Osteoblast (primary cell): Measurements from ENCODE around the gene ROBO2. TPM values are rescaled to one million over a fixed set of nuclear protein-coding genes. Genes with fewer than 3 reads are reported as not detected.
A peak's percentile ranks its signal among the peaks of the same experiment; 100 is the strongest.

Source experiments
- DNase-seq: peaks from one replicate; pipeline ENCODE4 v3.0.0; 2011; ENCODE audit warnings: low spot score, mixed read lengths; ENCODE audit not compliant: insufficient read length; ENCODE audit errors: missing footprints
- H2AFZ ChIP-seq: 2 replicates; pipeline ENCODE4 v1.6.0; 2011; ENCODE audit warnings: mild to moderate bottlenecking, low read length
- H3K27ac ChIP-seq: 2 replicates; pipeline ENCODE4 v1.5.1; 2011; ENCODE audit warnings: mild to moderate bottlenecking, low read depth, low read length, moderate library complexity
- H3K27me3 ChIP-seq: 2 replicates; pipeline ENCODE4 v1.6.0; 2012; ENCODE audit warnings: mild to moderate bottlenecking, control low read depth, inconsistent platforms, low read length, moderate library complexity; ENCODE audit not compliant: insufficient read depth
- H3K36me3 ChIP-seq: 2 replicates; pipeline ENCODE4 v1.5.1; 2011; ENCODE audit warnings: mild to moderate bottlenecking, low read length, control low read depth, moderate library complexity; ENCODE audit not compliant: insufficient read depth
- H3K4me1 ChIP-seq: 2 replicates; pipeline ENCODE4 v1.5.1; 2011; ENCODE audit warnings: mild to moderate bottlenecking, low read length, control low read depth, moderate library complexity; ENCODE audit not compliant: insufficient read depth
- H3K4me2 ChIP-seq: 2 replicates; pipeline ENCODE4 v1.6.0; 2011; ENCODE audit warnings: mild to moderate bottlenecking, low read length; ENCODE audit not compliant: insufficient read depth
- H3K4me3 ChIP-seq: fragments of 200-600 bp; sonication (generic); 3 replicates; pipeline ENCODE4 v1.5.1; 2012; ENCODE audit warnings: mild to moderate bottlenecking, low read length, inconsistent platforms; ENCODE audit not compliant: insufficient read depth
- H3K79me2 ChIP-seq: 2 replicates; pipeline ENCODE4 v1.6.0; 2012; ENCODE audit warnings: mild to moderate bottlenecking, low read length, control low read depth, inconsistent platforms; ENCODE audit not compliant: insufficient read depth
- H3K9me3 ChIP-seq: 2 replicates; pipeline ENCODE4 v1.5.1; 2011; ENCODE audit warnings: low read depth, low read length, control low read depth
- H4K20me1 ChIP-seq: 2 replicates; pipeline ENCODE4 v1.6.0; 2012; ENCODE audit warnings: mild to moderate bottlenecking, low read length, control low read depth; ENCODE audit not compliant: insufficient read depth
- total RNA-seq: library from RNA; depleted of rRNA; stranded (reverse); fragments of >200 nt; gene quantifications from 2 replicates; pipeline ENCODE4 v1.2.3, GENCODE V29; 2012
- TF ChIP-seq, protein P1 (sequence below): IDR thresholded peaks from 2 replicates; pipeline ENCODE4 v1.5.1; 2011; ENCODE audit warnings: mild to moderate bottlenecking, low read depth, low read length, moderate library complexity; ENCODE audit errors: extremely low read depth

ROBO2 gene, protein sequence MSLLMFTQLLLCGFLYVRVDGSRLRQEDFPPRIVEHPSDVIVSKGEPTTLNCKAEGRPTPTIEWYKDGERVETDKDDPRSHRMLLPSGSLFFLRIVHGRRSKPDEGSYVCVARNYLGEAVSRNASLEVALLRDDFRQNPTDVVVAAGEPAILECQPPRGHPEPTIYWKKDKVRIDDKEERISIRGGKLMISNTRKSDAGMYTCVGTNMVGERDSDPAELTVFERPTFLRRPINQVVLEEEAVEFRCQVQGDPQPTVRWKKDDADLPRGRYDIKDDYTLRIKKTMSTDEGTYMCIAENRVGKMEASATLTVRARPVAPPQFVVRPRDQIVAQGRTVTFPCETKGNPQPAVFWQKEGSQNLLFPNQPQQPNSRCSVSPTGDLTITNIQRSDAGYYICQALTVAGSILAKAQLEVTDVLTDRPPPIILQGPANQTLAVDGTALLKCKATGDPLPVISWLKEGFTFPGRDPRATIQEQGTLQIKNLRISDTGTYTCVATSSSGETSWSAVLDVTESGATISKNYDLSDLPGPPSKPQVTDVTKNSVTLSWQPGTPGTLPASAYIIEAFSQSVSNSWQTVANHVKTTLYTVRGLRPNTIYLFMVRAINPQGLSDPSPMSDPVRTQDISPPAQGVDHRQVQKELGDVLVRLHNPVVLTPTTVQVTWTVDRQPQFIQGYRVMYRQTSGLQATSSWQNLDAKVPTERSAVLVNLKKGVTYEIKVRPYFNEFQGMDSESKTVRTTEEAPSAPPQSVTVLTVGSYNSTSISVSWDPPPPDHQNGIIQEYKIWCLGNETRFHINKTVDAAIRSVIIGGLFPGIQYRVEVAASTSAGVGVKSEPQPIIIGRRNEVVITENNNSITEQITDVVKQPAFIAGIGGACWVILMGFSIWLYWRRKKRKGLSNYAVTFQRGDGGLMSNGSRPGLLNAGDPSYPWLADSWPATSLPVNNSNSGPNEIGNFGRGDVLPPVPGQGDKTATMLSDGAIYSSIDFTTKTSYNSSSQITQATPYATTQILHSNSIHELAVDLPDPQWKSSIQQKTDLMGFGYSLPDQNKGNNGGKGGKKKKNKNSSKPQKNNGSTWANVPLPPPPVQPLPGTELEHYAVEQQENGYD (N-terminal part only)
- total RNA-seq: under 0.01 and 0.36 TPM in 2 replicates

DNA sequence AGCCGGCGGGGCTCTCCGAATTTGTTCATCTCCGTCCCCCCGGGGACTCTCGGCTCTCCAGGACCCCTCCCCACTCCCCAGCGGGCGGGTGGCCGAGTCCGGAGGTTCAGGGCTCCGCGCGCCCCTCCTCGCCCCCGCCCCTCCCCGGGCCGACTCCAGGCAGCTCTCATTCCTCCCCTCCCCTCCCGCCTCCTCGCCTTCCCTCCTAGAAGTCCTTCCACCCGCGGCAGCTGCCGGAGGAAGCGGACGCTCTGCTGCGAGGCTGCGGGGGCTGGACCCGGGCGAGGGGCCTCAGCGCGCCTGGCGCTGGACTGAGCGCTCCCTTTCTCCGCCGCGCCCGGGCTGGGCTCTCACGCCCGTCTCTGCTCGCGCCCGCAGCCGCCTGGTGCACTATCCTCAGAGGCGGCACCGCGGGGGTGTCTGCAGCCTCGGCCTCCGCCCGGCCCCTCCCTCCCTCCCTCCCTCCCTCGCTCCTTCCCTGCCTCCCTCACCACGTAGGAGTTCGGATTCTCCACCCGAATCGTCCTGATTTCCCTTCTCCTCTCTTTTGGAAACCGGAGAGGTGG lies at the start of gene ROBO2:
TSS of gene ROBO2 (plus strand) at position 494 of the 566 bp plus-strand sequence. CDS start 687 bp downstream, outside the sequence.
- DNase-seq: peak; percentile 54
- Histone ChIP-seq H3K36me3 (no peaks in the 10 kb centered on the region), H3K27me3 (peaks cover 27% of the 10 kb centered on the region), H4K20me1 (no peaks in the 10 kb centered on the region), H3K4me2 (peak within 1 kb of the TSS; percentile 71), H3K27ac (no peak within 1 kb of the TSS), H3K4me3 (peak within 1 kb of the TSS; percentile 38), H3K79me2 (no peaks in the 10 kb centered on the region), H3K4me1 (peaks cover 7% of the 10 kb centered on the region), H2AFZ (peak within 1 kb of the TSS; percentile 68), H3K9me3 (no peaks in the 10 kb centered on the region)
- TF ChIP-seq, protein P1, sequence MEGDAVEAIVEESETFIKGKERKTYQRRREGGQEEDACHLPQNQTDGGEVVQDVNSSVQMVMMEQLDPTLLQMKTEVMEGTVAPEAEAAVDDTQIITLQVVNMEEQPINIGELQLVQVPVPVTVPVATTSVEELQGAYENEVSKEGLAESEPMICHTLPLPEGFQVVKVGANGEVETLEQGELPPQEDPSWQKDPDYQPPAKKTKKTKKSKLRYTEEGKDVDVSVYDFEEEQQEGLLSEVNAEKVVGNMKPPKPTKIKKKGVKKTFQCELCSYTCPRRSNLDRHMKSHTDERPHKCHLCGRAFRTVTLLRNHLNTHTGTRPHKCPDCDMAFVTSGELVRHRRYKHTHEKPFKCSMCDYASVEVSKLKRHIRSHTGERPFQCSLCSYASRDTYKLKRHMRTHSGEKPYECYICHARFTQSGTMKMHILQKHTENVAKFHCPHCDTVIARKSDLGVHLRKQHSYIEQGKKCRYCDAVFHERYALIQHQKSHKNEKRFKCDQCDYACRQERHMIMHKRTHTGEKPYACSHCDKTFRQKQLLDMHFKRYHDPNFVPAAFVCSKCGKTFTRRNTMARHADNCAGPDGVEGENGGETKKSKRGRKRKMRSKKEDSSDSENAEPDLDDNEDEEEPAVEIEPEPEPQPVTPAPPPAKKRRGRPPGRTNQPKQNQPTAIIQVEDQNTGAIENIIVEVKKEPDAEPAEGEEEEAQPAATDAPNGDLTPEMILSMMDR: no peak

DNA sequence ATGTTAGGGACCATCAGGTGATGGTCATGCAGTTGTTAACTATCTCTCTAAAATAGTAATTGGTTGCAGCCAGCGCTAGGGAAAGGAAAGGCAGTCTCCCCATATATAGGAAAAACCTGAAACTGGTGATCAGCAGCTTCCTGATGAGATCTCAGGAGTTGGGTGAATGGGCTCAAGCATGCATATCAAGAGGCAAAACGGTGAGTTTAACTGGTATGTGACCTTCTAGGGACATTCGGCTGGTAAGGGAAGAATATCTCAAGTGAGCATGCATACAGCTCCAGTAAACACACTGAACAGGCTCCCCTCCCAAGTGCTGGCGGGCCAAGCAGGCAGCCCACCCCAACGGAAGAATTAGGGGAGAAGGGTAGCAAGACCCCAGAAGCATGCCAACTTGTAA lies 49.3 kb upstream of the ROBO2 start:
- Histone ChIP-seq H4K20me1 (no peaks in the 10 kb centered on the region), H3K79me2 (no peaks in the 10 kb centered on the region), H3K36me3 (no peaks in the 10 kb centered on the region), H3K9me3 (peaks cover 2% of the 10 kb centered on the region), H3K27ac (no peak overlapping the region), H2AFZ (no peak overlapping the region), H3K27me3 (no peaks in the 10 kb centered on the region), H3K4me2 (no peak overlapping the region), H3K4me3 (no peak overlapping the region), H3K4me1 (no peaks in the 10 kb centered on the region)
- TF ChIP-seq, protein P1: no peak
- no peak for DNase-seq

GRCh38 chr3:76991165-76991564 lies 48.7 kb upstream of the ROBO2 start:
- no peaks in the 10 kb centered on the region for H3K27me3 ChIP-seq
- no peak overlapping the region for H3K4me2 ChIP-seq
- no peak overlapping the region for H3K4me3 ChIP-seq
- no peaks in the 10 kb centered on the region for H3K79me2 ChIP-seq
- H3K4me1 ChIP-seq: no peaks in the 10 kb centered on the region
- no peak overlapping the region for H2AFZ ChIP-seq
- H3K9me3 ChIP-seq: peaks cover 2% of the 10 kb centered on the region
- TF ChIP-seq, protein P1: no peak
- no peak overlapping the region for H3K27ac ChIP-seq
- no peak for DNase-seq
- H4K20me1 ChIP-seq: no peaks in the 10 kb centered on the region
- H3K36me3 ChIP-seq: no peaks in the 10 kb centered on the region
